ENCODE measurements around the gene ACSM2A.

GRCh38 chr16:20402651-20403050 lies 48.7 kb upstream of the ACSM2A start:
- TF ChIP-seq CTCF (IDR thresholded peaks at IDR 0.05) (no peak), POLR2A (IDR thresholded peaks at IDR 0.05) (no peak), POLR2AphosphoS5 (IDR thresholded peaks at IDR 0.05; ENCODE audit: insufficient read depth in 1 of 2, low read depth in 1 of 2) (no peak)
